Thyroid gland (tissue), 4 donors: Measurements from ENCODE around the gene AMY2B. TPM values are rescaled to one million over a fixed set of nuclear protein-coding genes. Genes with fewer than 3 reads are reported as not detected.
"Not testable (repeated sequence)": the region's sequence is repeated elsewhere in the genome, so short reads cannot be mapped to it uniquely, and the experiment has no call there.

ENCODE experiments used
- DNase-seq, 2 donors: peaks; one replicate each; pipeline ENCODE4 v3.0.0-alpha.2; 2019
- H3K27ac ChIP-seq, 3 donors: fragments of 200-600 bp; sonication (generic); 1 replicate in 2 of 3; 2 replicates in 1 of 3; pipeline ENCODE4 v1.5.1; 2016 to 2019; ENCODE audit warnings: mild to moderate bottlenecking in 1 of 3, moderate library complexity in 1 of 3
- H3K27me3 ChIP-seq: fragments of 200-600 bp; sonication (generic); one replicate; pipeline ENCODE4 v1.5.1; 2019
- H3K36me3 ChIP-seq, 2 donors: fragments of 200-600 bp; sonication (generic); one replicate each; pipeline ENCODE4 v1.5.1; 2016 to 2019
- H3K4me1 ChIP-seq, 2 donors: fragments of 200-600 bp; sonication (generic); one replicate each; pipeline ENCODE4 v1.5.1; 2017 to 2019
- H3K4me3 ChIP-seq, 3 donors: fragments of 200-600 bp; sonication (generic); replicated peaks in 1 of 3; 1 replicate in 2 of 3; 2 replicates in 1 of 3; pipeline ENCODE4 v1.5.1; 2016; ENCODE audit warnings: mild to moderate bottlenecking in 1 of 3
- H3K9me3 ChIP-seq: fragments of 200-600 bp; sonication (generic); one replicate; pipeline ENCODE4 v1.5.1; 2017
- POLR2A ChIP-seq, 2 donors: fragments of 450-650 bp; IDR thresholded peaks; one replicate each; pipeline ENCODE4 v1.6.1; 2017; ENCODE audit warnings: antibody characterized with exemption in 2 of 2, mild to moderate bottlenecking in 2 of 2, moderate library complexity in 1 of 2
- WGBS, 2 donors: methylation state at CpG; one replicate each; pipeline ENCODE4 v1.1.5; 2017; 5-methylcytosine and 5-hydroxymethylcytosine counted together
- intact Hi-C: fragments of 100-400 bp; cut with DNase I; formaldehyde crosslinking; loops from one replicate; pipeline ENCODE4 v1.15.1; 2023
- total RNA-seq, 4 donors: library from RNA; depleted of rRNA; stranded (reverse); fragments of >200 nt; gene quantifications; one replicate each; pipeline ENCODE4 v1.2.3, GENCODE V29; 2016
- TF ChIP-seq, protein P1 (sequence below), 6 experiments: fragments of 200-600 bp in 3 of 6; fragments of 450-650 bp in 3 of 6; sonication (generic) in 3 of 6; IDR thresholded peaks; one replicate each; pipeline ENCODE4 v1.5.1; 2016 to 2019; ENCODE audit warnings: antibody characterized with exemption in 6 of 6, mild to moderate bottlenecking in 2 of 6, inconsistent platforms in 1 of 6, moderate library complexity in 1 of 6

Gene AMY2B
- total RNA-seq, 4 donors from 2014 or later = 51.7 to 71.2 (median 54.7) TPM

DNA sequence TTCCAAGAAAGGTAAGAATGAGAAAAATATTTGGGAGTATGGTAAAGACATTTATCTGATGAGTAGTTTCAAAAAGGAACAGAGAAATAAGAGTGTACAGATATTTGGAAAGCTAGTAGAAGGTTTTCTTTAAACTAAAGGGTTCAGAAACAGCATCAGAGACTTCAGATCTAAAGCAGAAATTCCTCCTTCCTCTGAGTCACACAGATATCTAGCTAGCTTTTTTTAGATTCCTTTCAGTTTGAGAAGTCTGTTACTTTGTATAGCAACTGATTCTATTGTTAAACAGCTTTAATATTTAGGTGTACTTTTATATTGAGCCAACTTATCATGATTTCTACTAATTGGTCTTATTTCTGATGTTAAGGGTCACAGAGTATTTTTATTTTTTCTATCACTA, 4.7 kb downstream of the AMY2B start:
- Histone ChIP-seq H3K36me3 (no peaks in the 10 kb centered on the region), H3K9me3 (no peaks in the 10 kb centered on the region), H3K27me3 (no peaks in the 10 kb centered on the region), H3K4me3 (no peak overlapping the region), H3K4me1 (no peaks in the 10 kb centered on the region), H3K27ac (no peak overlapping the region)
- no peak for TF ChIP-seq POLR2A (IDR thresholded peaks at IDR 0.05)
- TF ChIP-seq, protein P1, sequence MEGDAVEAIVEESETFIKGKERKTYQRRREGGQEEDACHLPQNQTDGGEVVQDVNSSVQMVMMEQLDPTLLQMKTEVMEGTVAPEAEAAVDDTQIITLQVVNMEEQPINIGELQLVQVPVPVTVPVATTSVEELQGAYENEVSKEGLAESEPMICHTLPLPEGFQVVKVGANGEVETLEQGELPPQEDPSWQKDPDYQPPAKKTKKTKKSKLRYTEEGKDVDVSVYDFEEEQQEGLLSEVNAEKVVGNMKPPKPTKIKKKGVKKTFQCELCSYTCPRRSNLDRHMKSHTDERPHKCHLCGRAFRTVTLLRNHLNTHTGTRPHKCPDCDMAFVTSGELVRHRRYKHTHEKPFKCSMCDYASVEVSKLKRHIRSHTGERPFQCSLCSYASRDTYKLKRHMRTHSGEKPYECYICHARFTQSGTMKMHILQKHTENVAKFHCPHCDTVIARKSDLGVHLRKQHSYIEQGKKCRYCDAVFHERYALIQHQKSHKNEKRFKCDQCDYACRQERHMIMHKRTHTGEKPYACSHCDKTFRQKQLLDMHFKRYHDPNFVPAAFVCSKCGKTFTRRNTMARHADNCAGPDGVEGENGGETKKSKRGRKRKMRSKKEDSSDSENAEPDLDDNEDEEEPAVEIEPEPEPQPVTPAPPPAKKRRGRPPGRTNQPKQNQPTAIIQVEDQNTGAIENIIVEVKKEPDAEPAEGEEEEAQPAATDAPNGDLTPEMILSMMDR (IDR thresholded peaks at IDR 0.05) = no peak
- intact Hi-C loops = no loop called here
- no peak for DNase-seq

DNA sequence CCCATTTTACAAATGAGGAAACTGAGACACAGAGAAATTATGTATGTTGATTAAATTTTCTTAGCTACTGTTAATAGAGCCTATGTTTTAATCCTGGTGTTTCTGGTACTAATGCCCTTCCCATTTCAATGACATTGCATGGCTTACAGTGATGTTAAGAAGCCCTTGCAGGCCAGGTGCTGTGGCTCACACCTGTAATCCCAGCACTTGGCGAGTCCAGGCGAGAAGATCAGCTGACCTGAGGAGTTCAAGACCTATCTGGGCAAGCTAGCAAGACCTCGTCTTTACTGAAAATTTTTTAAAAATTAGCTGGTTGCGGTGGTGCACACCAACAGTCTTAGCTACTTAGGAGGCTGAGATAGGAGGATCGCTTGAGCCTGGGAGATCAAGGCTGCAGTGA, 5.4 kb downstream of the AMY2B start:
- H3K4me3 ChIP-seq, DNase-seq, intact Hi-C loops, H3K27me3 ChIP-seq, H3K4me1 ChIP-seq, H3K36me3 ChIP-seq, H3K27ac ChIP-seq, H3K9me3 ChIP-seq: not testable (repeated sequence)
- WGBS, 2 donors = 94 to 100% methylated on average over 5 of the region's 5 CpGs

DNA sequence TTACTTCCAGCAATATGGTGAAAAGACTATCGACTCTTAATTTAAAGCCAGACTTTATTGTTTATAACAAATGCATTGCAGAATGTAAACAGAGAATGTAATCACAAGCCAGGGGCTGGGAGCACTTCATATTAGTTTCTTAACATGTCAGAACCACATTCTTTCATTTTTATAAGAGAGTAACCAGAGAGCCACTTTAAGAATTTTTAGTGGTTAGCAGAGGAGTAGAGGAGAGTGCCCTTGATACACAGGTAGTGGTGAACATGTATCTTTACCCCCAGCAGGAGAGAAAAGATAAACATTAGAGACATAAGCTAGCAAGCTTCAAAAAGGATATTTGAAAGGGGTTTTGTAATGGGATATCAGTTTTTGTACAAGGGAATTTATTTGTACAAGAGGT, 11.1 kb downstream of the AMY2B start:
- Histone ChIP-seq H3K4me1 (peaks cover 0 to 6% of the 10 kb centered on the region in 2 donors), H3K27ac (peak overlapping the region in 2 of 3 donors; percentile 8 to 10), H3K9me3 (no peaks in the 10 kb centered on the region), H3K27me3 (no peaks in the 10 kb centered on the region), H3K36me3 (no peaks in the 10 kb centered on the region), H3K4me3 (no peak overlapping the region)
- no peak for DNase-seq
- intact Hi-C loops = no loop called here
- 76 to 81% methylated on average over 1 of the region's 1 CpG for WGBS, 2 donors
- TF ChIP-seq, protein P1 (IDR thresholded peaks at IDR 0.05) = no peak
- TF ChIP-seq POLR2A (IDR thresholded peaks at IDR 0.05) = no peak

DNA sequence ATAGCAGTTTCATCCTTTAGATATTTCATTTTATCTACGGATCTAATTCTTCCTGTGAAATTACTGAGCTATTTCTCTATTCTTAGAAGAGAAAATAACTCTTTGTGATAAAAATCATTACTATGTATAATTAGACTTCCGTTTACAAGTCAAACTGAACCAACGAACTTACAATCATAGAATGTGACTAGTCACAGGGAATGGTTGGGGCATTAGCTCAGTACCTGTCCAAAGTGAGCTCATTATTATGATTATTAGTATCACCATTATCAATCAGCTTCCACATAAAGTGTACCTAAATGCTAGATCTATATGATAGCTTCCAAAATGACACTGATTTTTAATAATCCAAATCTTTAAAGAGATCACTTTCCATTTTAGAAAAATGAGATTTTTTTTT, 12.5 kb downstream of the AMY2B start:
- TF ChIP-seq, protein P1 (IDR thresholded peaks at IDR 0.05) = no peak
- TF ChIP-seq POLR2A (IDR thresholded peaks at IDR 0.05) = no peak
- no peaks in the 10 kb centered on the region for H3K9me3 ChIP-seq
- no peak overlapping the region for H3K4me3 ChIP-seq
- H3K27me3 ChIP-seq = no peaks in the 10 kb centered on the region
- 89 to 90% methylated on average over 3 of the region's 3 CpGs for WGBS, 2 donors
- no peak overlapping the region for H3K27ac ChIP-seq
- no peaks in the 10 kb centered on the region for H3K36me3 ChIP-seq
- H3K4me1 ChIP-seq = peaks cover 0 to 6% of the 10 kb centered on the region in 2 donors
- DNase-seq = no peak
- intact Hi-C loops = no loop called here

DNA sequence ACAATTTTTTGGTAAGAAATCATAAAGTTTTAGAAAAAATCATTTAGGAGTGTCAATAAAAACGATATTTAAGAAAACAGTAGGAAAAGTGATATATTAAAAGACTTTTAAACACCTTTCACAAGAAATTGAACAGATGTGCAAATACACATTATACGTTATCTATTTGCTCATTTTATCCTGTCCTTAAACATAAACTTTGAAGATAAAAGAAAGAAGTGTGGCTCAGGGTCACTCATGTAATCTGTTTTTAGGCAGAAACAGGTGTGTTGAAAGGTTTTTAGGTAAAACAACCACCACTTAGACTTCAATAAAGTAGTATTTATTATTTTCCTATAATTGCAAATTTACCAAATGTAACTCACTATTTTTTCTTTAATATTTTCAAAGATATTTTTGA, 13.1 kb downstream of the AMY2B start:
- H3K27me3 ChIP-seq = no peaks in the 10 kb centered on the region
- no peak overlapping the region for H3K27ac ChIP-seq
- no peaks in the 10 kb centered on the region for H3K36me3 ChIP-seq
- no peak overlapping the region for H3K4me3 ChIP-seq
- peaks cover 0 to 6% of the 10 kb centered on the region in 2 donors for H3K4me1 ChIP-seq
- 86 to 89% methylated on average over 2 of the region's 2 CpGs for WGBS, 2 donors
- DNase-seq = no peak
- TF ChIP-seq POLR2A (IDR thresholded peaks at IDR 0.05) = no peak
- TF ChIP-seq, protein P1 (IDR thresholded peaks at IDR 0.05) = no peak
- intact Hi-C loops = no loop called here
- no peaks in the 10 kb centered on the region for H3K9me3 ChIP-seq

DNA sequence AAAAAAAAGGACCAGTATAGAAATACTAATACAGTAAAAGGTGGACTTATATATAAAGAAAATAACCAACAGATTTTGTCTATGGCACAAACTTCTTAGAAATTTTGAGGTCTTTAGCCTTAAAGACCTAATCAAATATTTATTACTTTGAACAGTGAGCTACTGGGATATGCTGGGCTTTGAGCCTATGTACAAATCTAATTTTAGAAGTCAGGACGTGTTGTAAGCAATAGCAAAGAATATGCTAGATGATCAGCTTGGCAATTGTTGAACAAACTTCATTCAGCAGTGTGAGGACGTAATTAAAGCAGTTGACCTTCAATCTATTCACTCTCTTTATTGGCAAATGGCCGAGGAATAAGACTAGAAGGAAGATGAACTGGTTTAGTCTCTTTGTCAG, 31.4 kb downstream of the AMY2B start:
- no CpG with 5 or more reads among the region's 3 CpGs for WGBS, 2 donors
- H3K9me3 ChIP-seq, intact Hi-C loops, H3K4me3 ChIP-seq, H3K36me3 ChIP-seq, H3K27ac ChIP-seq, DNase-seq, H3K27me3 ChIP-seq, H3K4me1 ChIP-seq: not testable (repeated sequence)
